Measurements from ENCODE around the gene RPS19.

Gene RPS19

GRCh38 chr19:41849067-41849466 is 11.0 kb upstream of the RPS19 start:
- no peak for DNase-seq (ENCODE audit: low read depth)
- no peak for TF ChIP-seq POLR2A (IDR thresholded peaks at IDR 0.05; ENCODE audit: extremely low read depth, insufficient read length)
- TF ChIP-seq CTCF (IDR thresholded peaks at IDR 0.05; ENCODE audit: low read depth, low read length) = no peak
- no peak for TF ChIP-seq MAX (IDR thresholded peaks at IDR 0.05; ENCODE audit: low read depth, low read length)
- TF ChIP-seq MYC (IDR thresholded peaks at IDR 0.05; ENCODE audit: low read depth, low read length) = no peak
- no peak overlapping the region for H3K4me3 ChIP-seq (ENCODE audit: low read depth, low read length)

GRCh38 chr19:41850381-41850780 is 9.7 kb upstream of the RPS19 start:
- DNase-seq (ENCODE audit: low read depth) = no peak

GRCh38 chr19:41851456-41851855 is 8.6 kb upstream of the RPS19 start:
- DNase-seq (ENCODE audit: low read depth) = no peak
- H3K4me3 ChIP-seq (ENCODE audit: low read depth, low read length) = no peak overlapping the region
- TF ChIP-seq CTCF (IDR thresholded peaks at IDR 0.05; ENCODE audit: low read depth, low read length) (no peak), MYC (IDR thresholded peaks at IDR 0.05; ENCODE audit: low read depth, low read length) (no peak)

More at GRCh38 chr19:41850381-41850780, 9.7 kb upstream of the RPS19 start:
- no peak overlapping the region for H3K4me3 ChIP-seq (ENCODE audit: low read depth, low read length)
- TF ChIP-seq POLR2A (IDR thresholded peaks at IDR 0.05; ENCODE audit: extremely low read depth, insufficient read length) (no peak), MYC (IDR thresholded peaks at IDR 0.05; ENCODE audit: low read depth, low read length) (no peak), CTCF (IDR thresholded peaks at IDR 0.05; ENCODE audit: low read depth, low read length) (no peak), MAX (IDR thresholded peaks at IDR 0.05; ENCODE audit: low read depth, low read length) (no peak)

- no peak for DNase-seq (ENCODE audit: low read depth)
- TF ChIP-seq MYC (IDR thresholded peaks at IDR 0.05; ENCODE audit: low read depth, low read length) (no peak), MAX (IDR thresholded peaks at IDR 0.05; ENCODE audit: low read depth, low read length) (no peak), CTCF (IDR thresholded peaks at IDR 0.05; ENCODE audit: low read depth, low read length) (no peak), POLR2A (IDR thresholded peaks at IDR 0.05; ENCODE audit: extremely low read depth, insufficient read length) (no peak)
- no peak overlapping the region for H3K4me3 ChIP-seq (ENCODE audit: low read depth, low read length)
Measured at GRCh38 chr19:41853344-41853743, 6.7 kb upstream of the RPS19 start.

GRCh38 chr19:41853768-41854167 is 6.3 kb upstream of the RPS19 start:
- TF ChIP-seq MYC (IDR thresholded peaks at IDR 0.05; ENCODE audit: low read depth, low read length) (no peak), CTCF (IDR thresholded peaks at IDR 0.05; ENCODE audit: low read depth, low read length) (no peak), MAX (IDR thresholded peaks at IDR 0.05; ENCODE audit: low read depth, low read length) (no peak), POLR2A (IDR thresholded peaks at IDR 0.05; ENCODE audit: extremely low read depth, insufficient read length) (no peak)
- no peak overlapping the region for H3K4me3 ChIP-seq (ENCODE audit: low read depth, low read length)
- no peak for DNase-seq (ENCODE audit: low read depth)

- no peak for TF ChIP-seq POLR2A (IDR thresholded peaks at IDR 0.05; ENCODE audit: extremely low read depth, insufficient read length)
- TF ChIP-seq MAX (IDR thresholded peaks at IDR 0.05; ENCODE audit: low read depth, low read length) = no peak
- no peak for TF ChIP-seq MYC (IDR thresholded peaks at IDR 0.05; ENCODE audit: low read depth, low read length)
- H3K4me3 ChIP-seq (ENCODE audit: low read depth, low read length) = peak overlapping the region; percentile 44
- no peak for DNase-seq (ENCODE audit: low read depth)
Measured at GRCh38 chr19:41859213-41859617, 840 bp upstream of the RPS19 start.
